Measurements from ENCODE around the gene PNPO. TPM values are rescaled to one million over a fixed set of nuclear protein-coding genes. Genes with fewer than 3 reads are reported as not detected.
A peak's percentile ranks its signal among the peaks of the same experiment; 100 is the strongest.

The PNPO gene
- total and polyA plus RNA-seq, 2 of the 8 experiments (the other 6 are each of a cell fraction or from before 2014, with no cell fraction given), result 7.0 to 8.1 TPM

DNA sequence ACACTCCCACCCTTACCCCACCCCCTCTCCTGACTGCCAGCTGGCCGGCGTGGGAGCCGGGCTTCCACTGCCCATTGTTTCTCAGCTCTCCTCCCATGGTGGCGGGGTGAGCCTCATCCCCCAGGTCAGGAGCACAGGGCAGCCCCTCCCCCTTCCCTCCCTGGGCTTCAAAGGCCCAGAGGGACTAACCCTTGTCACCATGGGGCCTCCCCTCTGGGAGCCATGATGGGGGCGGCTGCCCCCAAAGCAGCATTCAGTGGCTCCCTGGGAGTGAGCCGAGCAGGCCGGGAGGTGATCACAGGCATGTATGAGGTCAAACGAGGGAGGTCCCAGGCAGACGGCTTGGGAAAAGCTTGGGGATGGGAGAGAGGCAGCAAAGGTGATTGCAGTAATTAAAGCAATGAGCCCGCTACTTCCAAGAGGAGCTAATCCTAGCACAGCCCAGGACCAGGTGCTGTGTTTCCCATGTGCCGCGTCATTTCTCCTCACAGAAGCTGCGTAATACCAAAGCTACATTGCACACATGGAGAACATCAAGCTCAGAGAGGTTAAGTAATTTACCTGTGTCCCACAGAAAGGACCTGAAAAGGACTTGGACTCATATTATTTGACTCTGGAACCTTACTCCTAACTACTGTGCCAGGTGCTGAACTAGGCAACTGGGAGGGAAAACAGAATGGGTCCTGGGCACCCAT is 54.0 kb downstream of the PNPO start:
- Histone ChIP-seq H2AK5ac (ENCODE audit: low read depth, low read length) (no peak overlapping the region), H2BK12ac (ENCODE audit: low read depth, low read length) (peak overlapping the region; percentile 85; the same call in 1 of the 2 replicates), H4K20me1 (replicated peaks in 1 of 2; ENCODE audit: control insufficient read depth in 1 of 2, insufficient read depth in 2 of 2, low read length in 2 of 2) (no peaks in the 10 kb centered on the region), H2BK120ac (replicated peaks; ENCODE audit: low read depth, low read length) (peak overlapping the region; percentile 41), H4K5ac (ENCODE audit: insufficient read length, low read depth, low read length) (peak overlapping the region; percentile 3), H3K4me2 (ENCODE audit: insufficient read depth in 1 of 2, low read depth in 2 of 2, low read length in 2 of 2) (peak overlapping the region; percentile 2 to 5; a peak in 2 of 4 replicates), H4K91ac (replicated peaks; ENCODE audit: insufficient read length, low read length) (peak overlapping the region; percentile 12), H3K18ac (ENCODE audit: extremely low read depth, low read length) (peak overlapping the region; percentile 83), H2AFZ (ENCODE audit: low read length) (no peak overlapping the region), H3K27ac (ENCODE audit: low read depth, low read length) (no peak overlapping the region), H3K36me3 (ENCODE audit: control insufficient read depth in 2 of 4, insufficient read depth in 4 of 4, low read length in 3 of 4) (no peaks in the 10 kb centered on the region), H4K8ac (ENCODE audit: extremely low read depth, insufficient read depth, low read length) (no peak overlapping the region; the same call in none of the 2 replicates), H2BK15ac (ENCODE audit: low read length) (peak overlapping the region; percentile 83), H3K9me3 (ENCODE audit: insufficient read depth in 2 of 2, low read depth in 1 of 2, low read length in 1 of 2) (no peaks in the 10 kb centered on the region), H3K79me1 (ENCODE audit: low read depth, low read length) (no peaks in the 10 kb centered on the region), H3K56ac (replicated peaks; ENCODE audit: insufficient read length, low read depth, low read length) (no peak overlapping the region), H3K23ac (ENCODE audit: insufficient read length) (no peak overlapping the region), H2BK5ac (ENCODE audit: low read depth, low read length) (peak overlapping the region; percentile 42; the same call in 1 of the 2 replicates), H3K4ac (replicated peaks; ENCODE audit: insufficient read length, low read depth, low read length) (no peak overlapping the region), H3K79me2 (ENCODE audit: control insufficient read depth in 1 of 2, insufficient read depth in 2 of 2, low read length in 2 of 2) (no peaks in the 10 kb centered on the region), H2BK20ac (ENCODE audit: low read length) (0 out of 2 replicates have a peak overlapping the region, but pooled peaks have one; percentile 66), H3K9ac (replicated peaks in 1 of 4; ENCODE audit: extremely low read depth in 1 of 4, low read depth in 3 of 4, low read length in 3 of 4) (no peak overlapping the region), H3K27me3 (replicated peaks in 1 of 4; ENCODE audit: control insufficient read depth in 3 of 4, extremely low read depth in 1 of 4, insufficient read depth in 3 of 4, low read length in 3 of 4) (no peaks in the 10 kb centered on the region), H3K23me2 (ENCODE audit: low read depth, low read length) (no peaks in the 10 kb centered on the region), H3K14ac (ENCODE audit: insufficient read length) (no peak overlapping the region), H3K4me3 (ENCODE audit: extremely low read depth in 1 of 4, insufficient read depth in 2 of 4, low read depth in 3 of 4, low read length in 4 of 4) (no peak overlapping the region), H3K4me1 (replicated peaks in 1 of 4; ENCODE audit: control insufficient read depth in 3 of 4, insufficient read depth in 4 of 4, low read length in 3 of 4) (peaks cover 14 to 32% (median 25%) of the 10 kb centered on the region in 4 experiments)
- DNase-seq (ENCODE audit: low read depth in 1 of 2, low spot score in 2 of 2) (no peak), FAIRE-seq (no peak)
- POLR2A ChIA-PET (ENCODE audit: partially characterized antibody), result interaction anchor here (0.6 to 3.1 kb wide), 12 partner anchors 8 to 139 kb away, joined by 3 to 12 read pairs (median 5); no protein-coding TSS in a partner anchor
- WGBS, 2 experiments (ENCODE audit: extremely low coverage in 1 of 2, insufficient coverage in 1 of 2, insufficient read length in 1 of 2, insufficient replicate concordance in 2 of 2, low coverage in 1 of 2, low lambda C conversion rate in 2 of 2, missing lambda C conversion rate in 1 of 2), result 51% methylated on average over 9 of the region's 13 CpGs; no CpG with 5 or more reads in 1 of the 2 experiments
- CTCF ChIA-PET (ENCODE audit: partially characterized antibody), result interaction anchor here (0.7 to 27.8 kb wide), 12 partner anchors 8 to 111 kb away, joined by 3 to 493 read pairs (median 4); partner anchors contain the start of genes PNPO and PRR15L
- no peak for TF ChIP-seq SIX5 (IDR thresholded peaks at IDR 0.05; ENCODE audit: low read depth, low read length)
- no peak for TF ChIP-seq CBX5 (IDR thresholded peaks at IDR 0.05; ENCODE audit: low read depth, low read length)
- no peak for TF ChIP-seq CHD2 (IDR thresholded peaks at IDR 0.05; ENCODE audit: low read length)
- no peak for TF ChIP-seq JUN (IDR thresholded peaks at IDR 0.05; ENCODE audit: low read depth, low read length)
- no peak for TF ChIP-seq CREB1 (IDR thresholded peaks at IDR 0.05)
- no peak for TF ChIP-seq MAFK (IDR thresholded peaks at IDR 0.05; ENCODE audit: low read depth, low read length)
- TF ChIP-seq CHD1 (IDR thresholded peaks at IDR 0.05; ENCODE audit: low read depth, low read length), result no peak
- TF ChIP-seq, protein P1, sequence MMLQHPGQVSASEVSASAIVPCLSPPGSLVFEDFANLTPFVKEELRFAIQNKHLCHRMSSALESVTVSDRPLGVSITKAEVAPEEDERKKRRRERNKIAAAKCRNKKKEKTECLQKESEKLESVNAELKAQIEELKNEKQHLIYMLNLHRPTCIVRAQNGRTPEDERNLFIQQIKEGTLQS (IDR thresholded peaks at IDR 0.05; ENCODE audit: insufficient read depth, low read depth, low read length), result no peak
- TF ChIP-seq GTF2F1 (IDR thresholded peaks at IDR 0.05; ENCODE audit: borderline replicate concordance, low read depth, low read length), result no peak
- TF ChIP-seq, protein P2, sequence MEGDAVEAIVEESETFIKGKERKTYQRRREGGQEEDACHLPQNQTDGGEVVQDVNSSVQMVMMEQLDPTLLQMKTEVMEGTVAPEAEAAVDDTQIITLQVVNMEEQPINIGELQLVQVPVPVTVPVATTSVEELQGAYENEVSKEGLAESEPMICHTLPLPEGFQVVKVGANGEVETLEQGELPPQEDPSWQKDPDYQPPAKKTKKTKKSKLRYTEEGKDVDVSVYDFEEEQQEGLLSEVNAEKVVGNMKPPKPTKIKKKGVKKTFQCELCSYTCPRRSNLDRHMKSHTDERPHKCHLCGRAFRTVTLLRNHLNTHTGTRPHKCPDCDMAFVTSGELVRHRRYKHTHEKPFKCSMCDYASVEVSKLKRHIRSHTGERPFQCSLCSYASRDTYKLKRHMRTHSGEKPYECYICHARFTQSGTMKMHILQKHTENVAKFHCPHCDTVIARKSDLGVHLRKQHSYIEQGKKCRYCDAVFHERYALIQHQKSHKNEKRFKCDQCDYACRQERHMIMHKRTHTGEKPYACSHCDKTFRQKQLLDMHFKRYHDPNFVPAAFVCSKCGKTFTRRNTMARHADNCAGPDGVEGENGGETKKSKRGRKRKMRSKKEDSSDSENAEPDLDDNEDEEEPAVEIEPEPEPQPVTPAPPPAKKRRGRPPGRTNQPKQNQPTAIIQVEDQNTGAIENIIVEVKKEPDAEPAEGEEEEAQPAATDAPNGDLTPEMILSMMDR (IDR thresholded peaks at IDR 0.05; ENCODE audit: control extremely low read depth in 1 of 3, insufficient read depth in 1 of 3, low read depth in 1 of 3, low read length in 3 of 3), result no peak

Measured in H1 (cell line).